ENCODE measurements around the gene MRPL22. TPM values are rescaled to one million over a fixed set of nuclear protein-coding genes. Genes with fewer than 3 reads are reported as not detected.

The MRPL22 gene
- total RNA-seq, 4 donors from 2014 or later = 9.4 to 13.2 (median 12.5) TPM; not detected in 1

DNA sequence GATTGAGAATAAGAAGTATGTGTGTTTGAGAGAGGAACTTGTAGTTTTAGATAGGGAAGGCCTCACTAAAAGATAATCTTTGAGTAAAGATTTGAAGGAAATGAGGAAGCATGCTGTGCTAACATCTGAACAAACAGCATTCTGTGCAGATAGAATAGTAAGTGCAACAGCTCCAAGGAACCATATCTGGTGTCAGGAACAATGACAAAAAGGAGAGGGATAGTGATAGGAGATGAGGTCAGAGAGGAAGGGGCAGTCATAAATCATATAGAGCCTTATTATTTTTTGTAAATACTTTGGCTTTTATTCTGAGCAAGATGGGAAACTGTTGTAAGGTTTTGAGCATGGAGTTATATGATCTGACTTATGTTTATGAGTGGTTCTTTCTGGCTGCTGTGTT, 3.8 kb downstream of the MRPL22 start:
- Histone ChIP-seq H3K9me3 (no peaks in the 10 kb centered on the region), H3K4me1 (peaks cover 0 to 33% (median 15%) of the 10 kb centered on the region in 4 donors), H3K27ac (no peak overlapping the region), H3K36me3 (no peaks in the 10 kb centered on the region), H3K4me3 (no peak overlapping the region), H3K27me3 (no peaks in the 10 kb centered on the region)
- in situ Hi-C loops (cut with MboI; ENCODE audit: low pct_ligation_motif_present in 1 of 4, low pct_unique_long_range_greater_than_20kb in 1 of 4, low sequenced_read_pairs in 3 of 4) = no loop called here
- intact Hi-C loops (cut with DNase I; ENCODE audit: low total_unique reads) = no loop called here
- no peak for TF ChIP-seq POLR2A (IDR thresholded peaks at IDR 0.05)
- TF ChIP-seq EP300 (IDR thresholded peaks at IDR 0.05; ENCODE audit: low read depth) = no peak
- no peak for TF ChIP-seq POLR2AphosphoS5 (IDR thresholded peaks at IDR 0.05)
- no peak for DNase-seq

DNA sequence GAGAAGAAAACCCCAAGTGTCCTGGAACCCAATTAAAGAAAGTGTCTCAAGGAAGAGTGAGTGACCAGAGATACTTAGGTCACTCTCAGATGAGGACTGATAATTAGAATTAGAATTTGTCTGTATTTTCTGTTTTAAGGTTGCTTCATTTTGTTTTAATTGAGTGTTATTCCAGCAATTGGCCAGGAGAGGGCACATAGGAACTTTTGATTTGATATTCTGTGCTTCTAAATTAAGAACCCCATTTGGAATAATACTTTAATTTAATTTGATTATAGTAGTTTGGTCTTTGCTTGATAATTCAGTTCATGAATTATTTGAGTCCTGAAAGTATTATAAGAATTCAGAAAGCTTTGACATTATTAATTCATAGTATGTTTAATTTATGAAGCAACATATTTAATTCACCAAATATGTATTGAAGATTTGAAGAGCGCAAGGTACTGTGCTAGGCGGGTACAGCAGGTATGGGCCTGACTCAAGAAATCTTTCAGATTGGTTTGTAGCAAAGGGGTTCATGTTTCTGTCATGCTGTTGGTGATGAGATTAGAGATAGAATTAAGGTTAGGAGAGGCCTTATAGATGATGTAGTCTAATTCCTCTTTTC, 4.9 kb downstream of the MRPL22 start:
- no peaks in the 10 kb centered on the region for H3K36me3 ChIP-seq
- no peak for DNase-seq
- 95 to 96% methylated on average over 2 of the region's 2 CpGs for WGBS, 2 donors (ENCODE audit: low coverage in 1 of 2)
- H3K9me3 ChIP-seq = no peaks in the 10 kb centered on the region
- in situ Hi-C loops (cut with MboI; ENCODE audit: low pct_ligation_motif_present in 1 of 4, low pct_unique_long_range_greater_than_20kb in 1 of 4, low sequenced_read_pairs in 3 of 4) = no loop called here
- no peak overlapping the region for H3K4me3 ChIP-seq
- intact Hi-C loops (cut with DNase I; ENCODE audit: low total_unique reads) = no loop called here
- H3K4me1 ChIP-seq = peaks cover 0 to 28% (median 12%) of the 10 kb centered on the region in 4 donors
- no peak overlapping the region for H3K27ac ChIP-seq
- H3K27me3 ChIP-seq = no peaks in the 10 kb centered on the region
- TF ChIP-seq, protein P1, sequence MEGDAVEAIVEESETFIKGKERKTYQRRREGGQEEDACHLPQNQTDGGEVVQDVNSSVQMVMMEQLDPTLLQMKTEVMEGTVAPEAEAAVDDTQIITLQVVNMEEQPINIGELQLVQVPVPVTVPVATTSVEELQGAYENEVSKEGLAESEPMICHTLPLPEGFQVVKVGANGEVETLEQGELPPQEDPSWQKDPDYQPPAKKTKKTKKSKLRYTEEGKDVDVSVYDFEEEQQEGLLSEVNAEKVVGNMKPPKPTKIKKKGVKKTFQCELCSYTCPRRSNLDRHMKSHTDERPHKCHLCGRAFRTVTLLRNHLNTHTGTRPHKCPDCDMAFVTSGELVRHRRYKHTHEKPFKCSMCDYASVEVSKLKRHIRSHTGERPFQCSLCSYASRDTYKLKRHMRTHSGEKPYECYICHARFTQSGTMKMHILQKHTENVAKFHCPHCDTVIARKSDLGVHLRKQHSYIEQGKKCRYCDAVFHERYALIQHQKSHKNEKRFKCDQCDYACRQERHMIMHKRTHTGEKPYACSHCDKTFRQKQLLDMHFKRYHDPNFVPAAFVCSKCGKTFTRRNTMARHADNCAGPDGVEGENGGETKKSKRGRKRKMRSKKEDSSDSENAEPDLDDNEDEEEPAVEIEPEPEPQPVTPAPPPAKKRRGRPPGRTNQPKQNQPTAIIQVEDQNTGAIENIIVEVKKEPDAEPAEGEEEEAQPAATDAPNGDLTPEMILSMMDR (IDR thresholded peaks at IDR 0.05) = peak; percentile 52 to 57 (median 57)
- no peak for TF ChIP-seq EP300 (IDR thresholded peaks at IDR 0.05; ENCODE audit: low read depth)
- TF ChIP-seq POLR2A (IDR thresholded peaks at IDR 0.05) = no peak

DNA sequence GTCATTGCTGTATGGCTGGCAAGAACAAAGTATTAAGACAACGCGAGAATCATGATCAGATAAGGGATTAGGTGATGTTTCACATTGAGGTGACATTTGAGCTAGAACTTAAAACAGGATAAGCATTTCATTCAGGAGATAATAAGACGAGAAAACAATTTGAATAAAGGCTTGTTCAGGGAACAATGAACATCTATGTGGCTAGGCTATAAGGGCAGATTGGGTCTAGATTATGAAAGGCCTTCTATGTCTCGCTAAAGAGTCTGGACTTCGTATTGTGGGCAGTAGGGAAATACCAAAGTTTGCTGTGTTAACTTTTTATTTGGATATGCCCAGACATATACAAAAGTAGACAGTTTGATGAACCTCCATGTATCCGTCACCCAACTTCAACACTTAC, 6.9 kb downstream of the MRPL22 start:
- Histone ChIP-seq H3K9me3 (no peaks in the 10 kb centered on the region), H3K4me1 (peaks cover 0 to 15% (median under 1%) of the 10 kb centered on the region in 4 donors), H3K4me3 (no peak overlapping the region), H3K36me3 (no peaks in the 10 kb centered on the region), H3K27ac (no peak overlapping the region), H3K27me3 (no peaks in the 10 kb centered on the region)
- TF ChIP-seq POLR2AphosphoS5 (IDR thresholded peaks at IDR 0.05) = no peak
- TF ChIP-seq, protein P1 (IDR thresholded peaks at IDR 0.05) = no peak
- no peak for TF ChIP-seq POLR2A (IDR thresholded peaks at IDR 0.05)
- intact Hi-C loops (cut with DNase I; ENCODE audit: low total_unique reads) (no loop called here), in situ Hi-C loops (cut with MboI; ENCODE audit: low pct_ligation_motif_present in 1 of 4, low pct_unique_long_range_greater_than_20kb in 1 of 4, low sequenced_read_pairs in 3 of 4) (no loop called here)
- DNase-seq = no peak
- WGBS, 2 donors (ENCODE audit: low coverage in 1 of 2) = 87 to 90% methylated on average over 6 of the region's 6 CpGs

DNA sequence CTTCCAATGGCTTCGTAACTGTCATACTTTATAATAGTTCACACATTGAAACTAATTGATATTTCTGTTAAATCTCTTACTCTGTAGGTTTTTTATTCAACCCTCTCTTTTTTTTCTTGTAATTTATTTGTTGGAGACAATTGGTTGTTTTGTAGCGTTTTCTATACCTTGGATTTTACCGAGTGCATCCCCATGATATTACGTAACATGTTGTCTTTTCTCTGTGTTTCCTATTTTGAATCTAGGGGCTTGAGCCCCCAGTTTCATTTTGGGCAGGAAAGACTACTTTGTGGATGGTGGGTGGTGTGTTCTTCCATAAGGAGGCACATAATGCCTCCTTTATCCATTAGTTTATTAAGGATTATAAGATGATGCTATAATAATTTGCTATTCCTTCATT, 7.4 kb downstream of the MRPL22 start:
- no peak for DNase-seq
- intact Hi-C loops (cut with DNase I; ENCODE audit: low total_unique reads) (no loop called here), in situ Hi-C loops (cut with MboI; ENCODE audit: low pct_ligation_motif_present in 1 of 4, low pct_unique_long_range_greater_than_20kb in 1 of 4, low sequenced_read_pairs in 3 of 4) (no loop called here)
- H3K9me3 ChIP-seq = no peaks in the 10 kb centered on the region
- no peak overlapping the region for H3K4me3 ChIP-seq
- no peaks in the 10 kb centered on the region for H3K27me3 ChIP-seq
- peaks cover 0 to 10% (median 0%) of the 10 kb centered on the region in 4 donors for H3K4me1 ChIP-seq
- TF ChIP-seq, protein P1 (IDR thresholded peaks at IDR 0.05) = no peak
- whole genome bisulfite sequencing, 2 donors (ENCODE audit: low coverage in 1 of 2) = 95 to 97% methylated on average over 4 of the region's 4 CpGs
- no peaks in the 10 kb centered on the region for H3K36me3 ChIP-seq
- no peak overlapping the region for H3K27ac ChIP-seq

DNA sequence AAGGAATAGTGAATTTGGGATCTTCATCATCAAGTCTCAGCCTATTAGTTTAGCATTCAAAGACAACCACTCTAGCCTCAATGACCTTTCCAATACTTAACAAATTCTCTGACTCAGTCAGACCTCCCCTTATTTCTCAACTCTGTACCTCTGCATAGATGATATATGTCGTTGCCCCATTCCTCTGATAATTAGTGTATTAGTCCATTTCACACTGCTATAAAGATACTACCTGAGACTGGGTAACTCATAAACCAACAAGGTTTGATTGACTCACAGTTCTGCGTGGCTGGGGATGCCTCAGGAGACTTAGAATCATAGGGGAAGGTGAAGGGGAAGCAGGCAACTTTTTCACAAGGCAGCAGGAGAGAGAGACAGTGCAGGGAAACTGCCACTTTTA, 8.9 kb downstream of the MRPL22 start:
- 69 to 83% methylated on average over 1 to 2 of the region's 2 CpGs for WGBS, 2 donors (ENCODE audit: low coverage in 1 of 2)
- Histone ChIP-seq H3K27me3 (no peaks in the 10 kb centered on the region), H3K4me3 (no peak overlapping the region), H3K36me3 (no peaks in the 10 kb centered on the region), H3K4me1 (peaks cover 0 to 10% (median 0%) of the 10 kb centered on the region in 4 donors), H3K27ac (no peak overlapping the region), H3K9me3 (no peaks in the 10 kb centered on the region)
- intact Hi-C loops (cut with DNase I; ENCODE audit: low total_unique reads) (no loop called here), in situ Hi-C loops (cut with MboI; ENCODE audit: low pct_ligation_motif_present in 1 of 4, low pct_unique_long_range_greater_than_20kb in 1 of 4, low sequenced_read_pairs in 3 of 4) (no loop called here)
- DNase-seq = no peak
- TF ChIP-seq EP300 (IDR thresholded peaks at IDR 0.05; ENCODE audit: low read depth) = no peak
- TF ChIP-seq, protein P1 (IDR thresholded peaks at IDR 0.05) = no peak
- TF ChIP-seq POLR2A (IDR thresholded peaks at IDR 0.05) = no peak
- TF ChIP-seq POLR2AphosphoS5 (IDR thresholded peaks at IDR 0.05) = no peak

All from transverse colon (tissue), 4 donors.